Suprapubic skin (tissue), 4 donors: ENCODE measurements around the gene PHLDA1. TPM values are rescaled to one million over a fixed set of nuclear protein-coding genes. Genes with fewer than 3 reads are reported as not detected.

Source experiments
- DNase-seq, 2 donors: peaks; one replicate each; pipeline ENCODE4 v3.0.0-alpha.2; 2019; ENCODE audit warnings: low spot score in 2 of 2
- H3K27ac ChIP-seq: fragments of 200-600 bp; sonication (generic); one replicate; pipeline ENCODE4 v1.5.1; 2019
- H3K27me3 ChIP-seq: fragments of 200-600 bp; sonication (generic); one replicate; pipeline ENCODE4 v1.5.1; 2019
- H3K36me3 ChIP-seq: fragments of 200-600 bp; sonication (generic); one replicate; pipeline ENCODE4 v1.5.1; 2019
- H3K4me1 ChIP-seq: fragments of 200-600 bp; sonication (generic); one replicate; pipeline ENCODE4 v1.5.1; 2019
- H3K4me3 ChIP-seq: fragments of 200-600 bp; sonication (generic); one replicate; pipeline ENCODE4 v1.5.1; 2019; ENCODE audit warnings: mild to moderate bottlenecking
- H3K9me3 ChIP-seq: fragments of 200-600 bp; sonication (generic); one replicate; pipeline ENCODE4 v1.5.1; 2019
- CTCF ChIP-seq, 2 donors: fragments of 200-600 bp in 1 of 2; fragments of 450-650 bp in 1 of 2; sonication (generic) in 1 of 2; IDR thresholded peaks; one replicate each; pipeline ENCODE4 v1.5.1; 2016 to 2019; ENCODE audit warnings: antibody characterized with exemption in 2 of 2, mild to moderate bottlenecking in 1 of 2, moderate library complexity in 1 of 2
- EP300 ChIP-seq: sonication (generic); formaldehyde crosslinking; IDR thresholded peaks from one replicate; pipeline ENCODE4 v1.6.1; 2017; ENCODE audit warnings: antibody characterized with exemption
- POLR2A ChIP-seq, 2 donors: fragments of 450-650 bp; IDR thresholded peaks; one replicate each; pipeline ENCODE4 v1.6.1; 2017; ENCODE audit warnings: antibody characterized with exemption in 2 of 2, mild to moderate bottlenecking in 2 of 2, moderate library complexity in 2 of 2
- POLR2AphosphoS5 ChIP-seq, 3 donors: sonication (generic); formaldehyde crosslinking; IDR thresholded peaks; one replicate each; pipeline ENCODE4 v1.6.1; 2017; ENCODE audit warnings: antibody characterized with exemption in 3 of 3
- WGBS: methylation state at CpG from one replicate; pipeline ENCODE4 v1.1.5; 2018; 5-methylcytosine and 5-hydroxymethylcytosine counted together
- total RNA-seq, 4 donors: library from RNA; depleted of rRNA; stranded (reverse); fragments of >200 nt; gene quantifications; one replicate each; pipeline ENCODE4 v1.1.0, GENCODE V29; 2016

PHLDA1 gene
- total RNA-seq, 4 donors from 2014 or later = 16.4 to 31.2 (median 23.3) TPM

GRCh38 chr12:76040461-76040860 is 8.9 kb upstream of the PHLDA1 start:
- WGBS = 95% methylated on average over 4 of the region's 4 CpGs
- no peak for DNase-seq
- Histone ChIP-seq H3K27me3 (no peaks in the 10 kb centered on the region), H3K4me3 (no peak overlapping the region), H3K4me1 (peaks cover 8% of the 10 kb centered on the region), H3K9me3 (no peaks in the 10 kb centered on the region), H3K27ac (no peak overlapping the region), H3K36me3 (no peaks in the 10 kb centered on the region)
- TF ChIP-seq POLR2A (IDR thresholded peaks at IDR 0.05) = no peak
- TF ChIP-seq EP300 = no peak
- TF ChIP-seq POLR2AphosphoS5 (IDR thresholded peaks at IDR 0.05) = no peak
- no peak for TF ChIP-seq CTCF (IDR thresholded peaks at IDR 0.05)

- no peak for DNase-seq
- no peaks in the 10 kb centered on the region for H3K9me3 ChIP-seq
- no peak overlapping the region for H3K27ac ChIP-seq
- TF ChIP-seq POLR2A (IDR thresholded peaks at IDR 0.05) (no peak), EP300 (no peak), POLR2AphosphoS5 (IDR thresholded peaks at IDR 0.05) (no peak), CTCF (IDR thresholded peaks at IDR 0.05) (no peak)
- no peaks in the 10 kb centered on the region for H3K36me3 ChIP-seq
- H3K4me3 ChIP-seq = no peak overlapping the region
- H3K4me1 ChIP-seq = peaks cover 8% of the 10 kb centered on the region
- WGBS = 50% methylated on average over 2 of the region's 2 CpGs
- H3K27me3 ChIP-seq = no peaks in the 10 kb centered on the region
These were observed 6.6 kb upstream of the PHLDA1 start for GRCh38 chr12:76038176-76038575.

GRCh38 chr12:76037130-76038103 is 5.8 kb upstream of the PHLDA1 start:
- 32% methylated on average over 13 of the region's 13 CpGs for WGBS
- DNase-seq = no peak
- no peaks in the 10 kb centered on the region for H3K36me3 ChIP-seq
- no peaks in the 10 kb centered on the region for H3K27me3 ChIP-seq
- no peak overlapping the region for H3K27ac ChIP-seq
- TF ChIP-seq CTCF (IDR thresholded peaks at IDR 0.05) (peak; percentile 78 to 80), POLR2A (IDR thresholded peaks at IDR 0.05) (no peak)
- peaks cover 13% of the 10 kb centered on the region for H3K4me1 ChIP-seq
- no peak overlapping the region for H3K4me3 ChIP-seq
- H3K9me3 ChIP-seq = no peaks in the 10 kb centered on the region

GRCh38 chr12:76035045-76035444 is 3.5 kb upstream of the PHLDA1 start:
- Histone ChIP-seq H3K36me3 (no peaks in the 10 kb centered on the region), H3K27me3 (no peaks in the 10 kb centered on the region), H3K4me3 (no peak overlapping the region), H3K27ac (no peak overlapping the region), H3K9me3 (no peaks in the 10 kb centered on the region), H3K4me1 (peaks cover 27% of the 10 kb centered on the region)
- TF ChIP-seq CTCF (IDR thresholded peaks at IDR 0.05) = no peak
- TF ChIP-seq POLR2A (IDR thresholded peaks at IDR 0.05) = no peak
- TF ChIP-seq POLR2AphosphoS5 (IDR thresholded peaks at IDR 0.05) = no peak
- WGBS = 68% methylated on average over 3 of the region's 3 CpGs
- no peak for DNase-seq
